HG03064 (cell line): ENCODE data around the gene FAXDC2.
A peak's percentile ranks its signal among the peaks of the same experiment; 100 is the strongest.
"Not testable (repeated sequence)": the region's sequence is repeated elsewhere in the genome, so short reads cannot be mapped to it uniquely, and the experiment has no call there.

Experiments
- ATAC-seq: cut with Tn5 transposase; IDR thresholded peaks from one replicate; pipeline ENCODE4 v1.9.1; 2021; ENCODE audit warnings: low read depth; ENCODE audit not compliant: unreplicated experiment

FAXDC2 gene

DNA sequence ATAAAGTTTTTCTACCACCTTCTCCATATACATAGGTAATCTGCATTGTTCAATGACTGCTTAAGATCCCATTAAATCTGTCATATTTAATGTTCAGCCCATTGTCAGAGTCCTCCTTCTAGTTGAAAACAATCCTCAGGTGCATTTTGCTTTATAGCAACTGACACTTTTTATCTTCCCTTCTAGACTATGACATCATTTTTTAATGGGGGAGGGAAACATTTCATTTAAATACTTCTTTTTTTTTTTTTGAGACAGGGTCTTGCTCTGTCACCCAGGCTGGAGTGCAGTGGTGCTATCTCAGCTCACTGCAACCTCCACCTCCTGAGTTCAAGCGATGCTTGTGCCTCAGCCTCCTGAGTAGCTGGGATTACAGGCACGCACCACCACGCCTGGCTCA, 17.6 kb downstream of the FAXDC2 start:
- not testable (repeated sequence) for ATAC-seq

DNA sequence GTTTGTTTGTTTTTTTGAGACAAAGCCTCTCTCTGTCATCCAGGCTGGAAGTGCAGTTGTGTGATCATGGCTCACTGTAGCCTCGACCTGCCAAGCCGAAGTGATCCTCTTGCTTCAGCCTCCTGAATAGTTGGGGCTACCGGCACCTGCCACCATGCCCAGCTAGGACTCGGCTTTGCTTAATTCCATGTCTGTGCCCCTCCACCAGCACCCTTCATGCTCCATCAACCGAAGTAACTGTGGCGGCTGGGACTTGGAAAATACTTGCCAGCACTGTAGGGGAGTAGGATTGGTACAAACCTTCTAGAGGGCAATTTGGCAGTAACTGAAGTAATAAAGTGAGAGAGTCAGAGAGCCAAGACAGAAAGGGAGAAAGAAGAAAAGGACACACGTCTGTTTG, 19.0 kb downstream of the FAXDC2 start:
- ATAC-seq = no peak

DNA sequence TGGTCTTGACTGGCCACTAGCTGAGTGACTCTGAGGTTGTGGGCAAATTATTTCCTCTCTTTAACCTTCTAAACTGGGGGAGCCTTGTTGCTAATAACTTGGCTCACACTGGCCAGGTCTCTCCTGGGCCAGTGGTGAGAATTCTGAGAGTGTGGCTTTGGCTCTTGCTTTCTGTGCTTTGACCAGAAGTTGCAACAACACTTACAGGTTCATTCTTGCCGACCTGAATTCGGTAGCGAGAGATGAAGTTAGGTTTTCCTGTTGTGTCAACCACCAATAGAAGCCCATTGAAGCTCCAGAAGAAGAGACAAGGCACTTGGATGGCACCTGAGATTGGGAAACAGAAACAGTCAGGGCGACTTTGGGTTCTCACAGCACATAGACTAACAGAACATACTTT, 19.8 kb downstream of the FAXDC2 start:
- ATAC-seq = no peak

DNA sequence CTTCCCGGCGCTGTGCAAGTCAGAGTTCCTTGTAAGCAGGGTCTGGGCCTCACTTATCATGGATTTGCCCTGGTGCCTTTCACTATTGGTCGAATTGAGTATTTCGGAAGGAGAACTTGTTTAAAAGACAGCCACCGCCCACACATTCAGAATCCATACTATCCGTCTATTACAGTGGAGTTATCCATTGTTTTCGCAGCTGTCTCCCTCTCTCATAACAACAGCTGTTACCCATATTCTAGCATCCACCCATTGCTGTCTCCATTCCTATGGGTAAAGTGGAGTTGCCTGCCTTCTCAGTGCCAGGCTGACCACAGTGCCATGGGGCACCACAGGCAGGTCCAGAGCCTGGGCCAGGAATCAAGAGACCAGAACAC, 20.2 kb downstream of the FAXDC2 start:
- no peak for ATAC-seq

DNA sequence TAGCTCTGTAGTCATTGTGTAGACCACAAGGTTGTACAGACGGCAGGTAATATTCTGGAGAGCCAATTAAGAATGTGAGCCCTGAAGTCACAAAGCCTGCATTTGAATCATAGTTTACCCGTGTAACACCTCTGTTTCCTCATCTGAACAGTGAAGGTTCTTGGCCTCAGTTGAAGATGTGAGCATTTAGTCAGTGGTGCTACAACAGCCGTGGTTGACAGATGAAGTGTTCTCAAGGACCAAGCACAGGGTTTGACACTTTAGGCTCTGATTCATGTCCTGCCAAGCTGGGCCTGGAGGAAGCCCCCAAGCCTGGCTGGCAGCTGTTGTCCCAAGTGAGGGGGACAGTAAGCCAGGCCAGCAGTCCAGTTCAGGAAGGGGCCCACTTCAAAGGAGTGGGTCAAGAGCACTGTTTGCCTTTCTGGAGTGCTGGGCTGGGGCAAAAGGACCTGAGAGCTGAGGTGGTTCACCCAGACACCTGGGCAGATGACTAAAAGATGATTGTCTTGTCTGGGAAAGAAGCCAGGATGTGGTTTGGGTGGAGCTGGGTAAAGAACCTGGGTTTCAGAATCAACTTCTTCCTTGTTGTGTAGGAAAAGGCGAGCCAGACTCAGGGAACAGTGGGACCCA, 20.7 kb downstream of the FAXDC2 start:
- no peak for ATAC-seq

DNA sequence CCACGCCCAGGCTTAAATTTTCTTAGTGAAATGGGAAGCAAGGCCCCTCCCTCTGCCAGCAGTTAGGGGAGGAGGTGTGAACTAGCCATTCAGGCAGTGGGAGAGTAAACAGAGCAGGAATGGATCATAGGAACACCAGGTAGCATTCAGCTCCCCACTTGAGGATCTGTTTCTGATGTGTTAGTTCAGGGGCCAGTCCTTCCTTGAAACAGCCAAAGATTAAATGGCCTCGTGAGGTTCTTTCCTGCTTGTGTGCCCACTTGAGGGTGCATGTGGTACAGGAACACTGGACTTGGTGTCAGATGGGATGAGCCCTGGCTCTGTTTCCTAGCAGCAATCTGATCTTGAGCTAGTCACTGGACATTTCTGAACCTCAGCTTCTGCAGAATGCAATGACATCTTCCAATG, 21.2 kb downstream of the FAXDC2 start:
- ATAC-seq = no peak

DNA sequence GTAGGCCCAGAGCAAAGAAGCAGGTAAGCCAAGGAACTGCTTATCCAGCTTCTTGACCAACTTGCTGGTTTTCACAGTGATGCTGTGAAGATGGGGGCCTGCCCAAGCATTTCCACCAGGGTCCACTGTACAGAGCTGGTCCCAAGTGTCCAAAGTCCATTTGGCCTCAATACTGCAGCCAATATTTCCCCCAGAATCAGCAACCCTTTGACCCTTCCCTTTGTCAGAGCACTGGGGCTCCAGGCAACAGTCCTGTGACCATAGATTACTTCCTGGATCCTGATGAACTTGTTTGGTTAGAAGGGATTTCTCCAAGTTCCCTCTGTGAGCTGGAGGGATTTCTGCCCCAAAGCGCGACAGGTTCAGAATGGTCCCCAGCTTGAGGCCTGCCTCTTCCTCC, 26.3 kb downstream of the FAXDC2 start:
- no peak for ATAC-seq

DNA sequence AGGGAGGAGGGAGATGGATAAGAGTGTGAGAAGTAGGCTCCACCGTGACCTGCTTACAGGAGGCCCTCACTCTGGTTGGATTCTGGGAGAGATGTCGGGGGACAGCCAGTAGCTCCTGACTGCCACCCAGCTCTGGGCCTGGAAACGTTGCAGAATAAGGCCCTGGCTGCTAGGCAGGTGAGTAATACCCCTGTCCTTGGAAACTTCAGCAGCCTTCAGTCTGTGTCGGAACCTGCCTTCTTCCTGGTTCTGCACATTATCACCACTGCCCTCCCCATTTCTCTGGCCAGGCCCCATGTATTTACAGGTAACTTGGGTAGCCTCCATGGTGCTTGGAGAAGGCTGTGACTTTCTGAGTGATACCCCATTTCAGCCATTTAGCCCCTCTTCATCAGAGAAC, 26.8 kb downstream of the FAXDC2 start:
- no peak for ATAC-seq

DNA sequence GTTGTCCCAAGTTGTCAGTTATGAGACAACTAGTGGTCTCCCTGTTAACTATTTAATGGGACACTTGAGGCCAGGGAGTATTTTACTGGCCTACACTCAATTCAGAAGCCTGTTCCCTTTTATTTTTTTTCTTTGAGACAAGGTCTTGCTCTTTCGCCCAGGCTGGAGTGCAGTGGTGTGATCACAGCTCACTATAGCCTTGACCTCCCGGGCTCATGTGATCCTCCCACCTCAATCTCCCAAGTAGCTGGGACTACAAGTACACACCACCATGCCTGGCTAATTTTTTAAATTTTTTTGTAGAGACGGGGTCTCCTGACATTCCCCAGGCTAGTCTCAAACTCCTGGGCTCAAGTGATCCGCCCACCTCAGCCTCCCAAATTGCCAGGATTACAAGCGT, 27.5 kb downstream of the FAXDC2 start:
- ATAC-seq = not testable (repeated sequence)

DNA sequence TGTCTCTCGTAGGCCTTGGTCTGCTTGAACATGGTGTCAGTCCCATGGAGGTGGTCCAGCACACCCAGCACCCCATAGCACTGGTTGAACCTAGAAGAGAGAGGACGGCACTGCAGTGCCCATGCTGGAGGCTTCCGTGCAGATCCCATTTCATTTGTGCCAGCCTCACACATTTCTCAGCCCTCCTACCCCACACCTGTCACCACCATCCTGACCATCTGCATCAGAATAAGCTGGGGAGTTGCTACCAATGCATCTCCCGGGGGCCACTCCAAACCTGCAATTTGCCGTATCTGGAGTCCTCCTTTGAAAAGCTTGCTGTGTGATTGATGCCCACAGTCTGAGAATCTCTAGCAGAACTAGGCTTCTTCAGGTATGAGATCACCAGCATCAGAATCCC, 30.0 kb downstream of the FAXDC2 start:
- no peak for ATAC-seq

DNA sequence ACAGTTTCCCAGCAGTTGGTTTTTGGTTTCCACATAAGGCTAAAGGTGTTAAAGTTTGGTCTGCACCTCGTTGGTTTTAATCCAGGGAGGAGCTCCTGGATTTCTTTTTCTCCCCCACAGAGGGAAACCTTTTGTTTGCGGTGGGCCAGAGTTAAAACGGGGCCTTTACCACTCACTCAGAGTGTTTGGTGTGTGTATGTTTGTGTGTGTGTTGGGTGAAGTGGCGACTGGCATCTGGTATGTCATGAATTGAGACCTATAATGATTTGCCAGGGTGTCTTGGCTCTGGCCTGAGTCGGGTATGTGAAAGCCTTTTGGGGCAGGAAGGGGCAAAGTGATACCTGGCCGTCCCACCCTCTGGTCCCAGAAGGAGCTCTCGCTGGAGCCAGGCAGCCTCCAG, 30.9 kb downstream of the FAXDC2 start:
- no peak for ATAC-seq

DNA sequence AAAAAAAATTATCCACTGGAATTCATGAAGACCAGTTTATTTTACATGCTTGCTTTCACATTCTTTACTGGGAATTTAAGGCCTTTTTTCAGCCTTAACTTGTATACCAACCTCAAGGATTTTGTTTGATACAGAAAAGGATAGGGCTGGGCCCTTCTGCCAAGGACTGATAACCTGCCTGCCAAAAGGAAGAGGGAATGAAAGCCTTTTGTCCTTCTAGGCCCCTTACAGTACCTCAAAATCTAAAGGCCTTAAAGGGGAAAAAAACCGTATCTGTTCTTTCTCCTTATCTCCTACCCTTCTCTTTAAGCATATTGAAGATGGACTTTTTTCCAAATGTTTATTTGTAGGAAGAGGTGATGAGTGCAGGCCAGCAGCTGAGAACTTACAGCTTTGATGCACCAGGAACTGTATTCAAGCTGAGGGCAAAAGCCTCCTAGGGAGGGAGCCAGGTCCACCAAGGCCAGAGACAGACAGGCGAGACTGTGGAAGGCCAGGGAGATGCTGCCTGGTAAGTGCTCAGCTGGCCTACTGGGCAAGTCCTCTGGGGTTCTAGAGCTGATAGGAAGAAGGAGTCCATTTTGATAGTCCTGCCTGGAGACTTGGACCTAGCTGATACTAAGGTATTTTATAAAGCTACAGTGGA, 31.8 kb downstream of the FAXDC2 start:
- ATAC-seq = no peak

DNA sequence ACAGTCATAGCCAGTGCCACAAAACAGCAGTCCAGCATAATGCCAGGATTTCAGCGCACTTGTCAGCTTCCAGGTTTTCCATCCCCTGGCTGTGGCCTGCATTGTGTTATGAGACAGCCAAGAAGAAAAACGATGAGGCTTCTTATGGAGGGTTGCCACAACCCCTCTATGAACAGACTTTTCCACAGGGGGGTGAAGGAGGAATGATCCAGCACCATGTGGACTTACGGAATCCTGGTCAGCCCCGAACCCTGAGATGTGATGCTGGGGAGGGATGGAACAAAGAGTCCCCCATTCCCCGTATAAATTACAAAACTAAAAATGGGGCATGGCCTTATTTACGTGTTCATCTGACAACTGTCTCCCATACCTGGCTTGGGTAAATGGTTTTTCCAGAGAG, 32.6 kb downstream of the FAXDC2 start:
- ATAC-seq = no peak

DNA sequence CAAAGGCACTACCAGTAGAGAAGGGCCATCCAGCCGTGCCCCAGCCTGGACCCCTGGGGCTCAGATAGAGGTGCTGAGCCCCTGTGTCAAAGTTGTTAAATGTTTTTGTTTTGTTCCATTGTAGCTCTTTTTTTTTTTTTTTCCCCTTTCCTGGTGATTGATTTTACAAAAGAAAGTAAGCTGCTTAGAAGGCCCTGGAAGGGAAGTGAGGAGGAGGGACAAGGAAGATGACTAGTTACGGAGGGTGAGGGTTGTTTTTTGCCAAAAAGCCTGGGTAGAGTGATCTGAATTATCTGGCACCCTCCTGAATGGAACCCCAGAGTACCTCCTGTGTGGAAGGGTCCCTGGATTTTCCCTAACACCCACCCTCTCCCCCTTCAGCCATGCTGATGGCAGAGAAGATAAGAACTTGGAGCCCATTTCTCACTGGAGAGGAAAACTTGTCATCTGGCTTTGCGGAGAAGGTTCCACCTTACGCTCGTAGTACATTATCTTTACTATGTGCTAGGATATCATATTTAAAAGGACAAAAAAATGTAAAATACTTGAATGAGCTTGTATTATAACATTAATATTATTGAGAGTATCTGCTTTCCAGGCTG, 33.4 kb downstream of the FAXDC2 start:
- ATAC-seq = no peak

DNA sequence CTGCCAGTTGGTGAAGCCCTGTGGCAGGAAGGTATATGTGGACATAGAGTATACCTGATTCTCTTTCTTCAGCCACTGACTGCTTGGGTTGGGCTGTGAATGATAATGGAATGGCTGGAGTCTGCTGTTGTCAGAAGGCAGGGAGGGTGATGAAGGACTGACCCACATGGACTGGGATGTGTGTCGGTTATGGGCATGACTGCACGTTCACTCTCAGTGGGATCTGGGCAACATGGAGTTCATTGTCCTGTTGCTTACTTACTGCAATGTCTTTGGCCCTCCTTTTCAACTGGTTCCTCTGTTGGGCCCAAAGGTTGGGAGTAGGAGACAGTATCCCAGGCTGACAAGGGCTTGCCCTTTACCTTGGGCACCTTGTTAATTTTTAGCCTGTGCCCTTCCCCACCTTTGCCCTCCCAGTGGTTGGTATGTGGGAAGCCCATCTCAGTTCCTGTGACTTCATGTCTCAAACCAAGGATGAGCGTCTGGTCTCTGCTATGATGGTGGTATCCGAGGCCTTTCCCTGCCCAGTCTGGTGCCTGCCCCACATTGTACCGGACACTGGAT, 34.6 kb downstream of the FAXDC2 start:
- ATAC-seq = no peak

DNA sequence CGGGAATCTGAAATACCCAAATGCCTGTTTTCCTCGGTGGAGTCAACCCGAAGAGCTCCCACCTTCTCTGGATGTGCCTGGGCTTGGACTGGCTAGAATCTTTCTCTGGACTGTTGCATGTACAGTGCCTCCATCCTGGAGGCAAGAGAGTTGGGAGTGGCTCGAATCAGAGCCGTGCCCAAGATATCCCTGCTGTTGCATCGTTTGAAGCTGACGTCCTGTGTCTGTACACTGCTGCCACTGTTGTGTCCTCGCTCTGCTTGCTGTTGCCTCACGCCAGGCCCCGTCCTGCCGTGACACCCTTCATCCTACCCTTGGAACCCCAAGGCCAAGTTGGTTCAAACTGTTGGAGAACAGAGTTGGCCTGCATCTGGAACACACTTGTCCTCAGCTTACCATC, 35.4 kb downstream of the FAXDC2 start:
- no peak for ATAC-seq

DNA sequence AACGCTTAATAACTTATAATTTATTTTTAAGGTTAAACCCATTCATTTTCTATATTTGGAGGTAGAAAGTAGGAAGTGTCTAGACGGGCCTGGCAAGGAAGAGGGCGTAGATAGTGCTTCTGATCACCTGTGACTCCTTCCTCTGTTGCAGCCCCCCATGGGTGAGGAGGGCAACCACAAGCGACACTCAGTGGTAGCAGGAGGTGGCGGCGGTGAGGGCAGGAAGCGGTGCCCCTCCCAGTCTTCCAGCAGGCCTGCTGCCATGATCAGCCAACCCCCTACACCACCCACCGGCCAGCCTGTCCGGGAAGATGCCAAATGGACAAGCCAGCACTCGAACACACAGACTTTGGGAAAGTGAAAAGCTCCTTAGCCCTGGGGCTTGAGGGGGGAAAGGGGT, 36.7 kb downstream of the FAXDC2 start:
- no peak for ATAC-seq

DNA sequence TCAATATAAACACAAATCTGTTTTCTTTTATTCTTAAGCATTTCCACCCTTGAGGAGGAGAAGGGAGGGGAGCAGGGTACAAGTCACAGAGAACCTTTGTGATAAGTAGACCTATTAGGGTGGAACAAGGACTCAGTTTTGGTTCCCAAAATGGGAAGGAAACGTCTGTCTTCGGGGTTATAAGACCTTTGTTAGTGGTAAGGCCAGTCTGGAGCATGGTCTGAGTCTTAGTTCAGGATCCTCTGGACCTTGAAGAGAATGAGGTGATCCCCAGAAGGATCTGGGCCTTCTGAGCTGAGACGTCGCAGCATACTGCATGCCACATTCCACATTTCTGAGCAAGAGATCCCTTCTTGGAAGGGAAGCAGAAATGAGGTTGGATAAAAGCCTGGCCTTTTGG, 37.2 kb downstream of the FAXDC2 start:
- ATAC-seq = no peak

DNA sequence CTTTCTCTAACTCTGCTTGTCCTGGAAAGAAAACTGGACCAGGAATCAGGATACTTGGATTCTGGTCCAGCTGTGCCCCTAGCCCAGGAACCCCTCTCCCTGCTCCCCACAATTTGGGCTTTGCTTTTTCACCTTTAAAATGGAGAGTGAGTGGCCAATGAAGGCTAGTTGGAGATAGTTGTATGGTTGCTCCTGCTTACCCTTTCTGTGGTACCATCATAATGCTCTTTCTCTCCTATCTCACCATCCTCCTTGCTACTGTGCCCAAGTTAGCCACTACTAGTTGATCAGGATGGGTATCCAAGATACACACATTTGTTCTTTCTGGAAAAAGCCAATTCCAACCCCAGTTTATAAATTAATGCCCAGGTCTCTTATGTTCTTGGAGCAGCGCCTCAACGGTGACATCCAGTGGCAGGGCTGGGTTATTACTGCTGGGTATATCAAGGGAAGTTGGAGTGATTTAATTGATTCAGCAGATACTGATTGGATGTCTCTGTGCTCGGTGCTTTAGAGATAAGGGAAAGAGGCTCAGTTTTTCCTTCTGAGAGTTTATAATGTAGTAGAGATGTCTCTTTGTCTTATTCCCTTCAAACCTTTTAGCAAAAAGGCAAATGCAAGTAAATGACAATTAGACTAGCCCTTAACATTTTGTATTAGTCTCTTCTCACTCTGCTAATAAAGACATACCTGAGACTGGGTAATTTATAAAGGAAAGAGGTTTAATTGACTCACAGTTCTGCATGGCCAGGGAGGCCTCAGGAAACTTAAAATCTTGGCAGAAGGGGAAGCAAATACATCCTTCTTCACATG, 38.5 kb downstream of the FAXDC2 start:
- peak; percentile 62 for ATAC-seq

DNA sequence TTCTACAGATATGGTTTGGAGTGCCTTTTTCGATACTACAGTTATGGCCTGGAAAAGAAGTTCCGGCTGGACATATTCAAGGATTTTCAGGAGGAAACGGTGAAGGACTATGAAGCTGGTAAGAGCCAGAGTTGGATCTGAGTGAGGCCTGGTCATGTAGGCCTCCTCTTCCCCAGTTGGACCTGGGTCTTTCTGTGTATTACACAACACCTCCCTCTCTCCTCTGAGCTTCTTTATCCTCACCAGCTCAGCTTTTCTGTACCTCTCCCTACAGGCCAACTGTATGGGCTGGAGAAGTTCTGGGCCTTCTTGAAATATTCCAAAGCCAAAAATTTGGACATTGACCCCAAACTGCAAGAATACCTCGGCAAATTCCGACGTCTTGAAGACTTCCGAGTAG, 39.2 kb downstream of the FAXDC2 start:
- ATAC-seq = no peak

DNA sequence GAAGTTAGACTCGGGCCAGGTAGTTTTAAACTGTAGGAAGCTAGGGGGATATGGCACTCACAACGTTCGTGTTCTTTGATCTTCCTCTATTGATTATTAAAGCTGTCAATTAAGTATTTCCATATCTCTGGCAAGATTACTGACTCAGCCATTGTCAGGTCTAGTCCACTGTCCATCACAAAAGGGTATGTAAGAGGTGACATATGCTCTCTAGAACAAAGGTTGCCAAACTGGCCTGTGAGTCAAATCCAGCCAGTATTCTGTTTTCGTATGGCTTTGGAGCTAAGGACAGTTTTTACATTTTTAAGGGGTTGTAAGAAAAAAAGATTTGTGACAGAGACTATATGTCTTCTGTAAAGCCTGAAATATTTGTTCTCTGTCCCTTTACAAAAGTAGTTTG, 44.2 kb downstream of the FAXDC2 start:
- ATAC-seq = no peak
